Endothelial cell of umbilical vein (primary cell): ENCODE results near the gene SYCE1L.

Experiments used
- EZH2 ChIP-seq: IDR thresholded peaks from 2 replicates; pipeline ENCODE4 v1.6.1; 2012; ENCODE audit warnings: borderline replicate concordance, low read depth, mild to moderate bottlenecking, moderate library complexity, low read length, inconsistent platforms; ENCODE audit not compliant: severe bottlenecking
- FOS ChIP-seq: IDR thresholded peaks from 2 replicates; pipeline ENCODE4 v1.6.1; 2011; ENCODE audit warnings: mild to moderate bottlenecking, low read length, moderate library complexity, borderline replicate concordance; ENCODE audit not compliant: insufficient read depth
- GATA2 ChIP-seq: IDR thresholded peaks from 2 replicates; pipeline ENCODE4 v1.7.0; 2011; ENCODE audit warnings: low read depth, mild to moderate bottlenecking, moderate library complexity, mixed read lengths, low read length; ENCODE audit not compliant: insufficient read length, insufficient read depth
- JUN ChIP-seq: IDR thresholded peaks from 2 replicates; pipeline ENCODE4 v1.6.1; 2011; ENCODE audit warnings: borderline replicate concordance, low read depth; ENCODE audit not compliant: insufficient read length, insufficient read depth
- POLR2A ChIP-seq: IDR thresholded peaks from 2 replicates; pipeline ENCODE4 v1.6.1; 2012; ENCODE audit warnings: low read depth, mild to moderate bottlenecking, control low read depth, low read length
- POLR2AphosphoS5 ChIP-seq: IDR thresholded peaks from 2 replicates; pipeline ENCODE4 v1.6.1; 2012; ENCODE audit warnings: low read depth, mild to moderate bottlenecking, control low read depth, low read length, moderate library complexity; ENCODE audit not compliant: insufficient read depth
- TF ChIP-seq, protein P1 (sequence below), 2 donors: IDR thresholded peaks; 1 replicate in 1 of 2; 2 replicates in 1 of 2; pipeline ENCODE4 v1.5.1; 2011; ENCODE audit warnings: low read length in 2 of 2, mild to moderate bottlenecking in 2 of 2, moderate library complexity in 2 of 2, control low read depth in 1 of 2, inconsistent platforms in 1 of 2, low read depth in 1 of 2; ENCODE audit not compliant: insufficient read depth in 1 of 2; ENCODE audit errors: extremely low read depth in 1 of 2

DNA sequence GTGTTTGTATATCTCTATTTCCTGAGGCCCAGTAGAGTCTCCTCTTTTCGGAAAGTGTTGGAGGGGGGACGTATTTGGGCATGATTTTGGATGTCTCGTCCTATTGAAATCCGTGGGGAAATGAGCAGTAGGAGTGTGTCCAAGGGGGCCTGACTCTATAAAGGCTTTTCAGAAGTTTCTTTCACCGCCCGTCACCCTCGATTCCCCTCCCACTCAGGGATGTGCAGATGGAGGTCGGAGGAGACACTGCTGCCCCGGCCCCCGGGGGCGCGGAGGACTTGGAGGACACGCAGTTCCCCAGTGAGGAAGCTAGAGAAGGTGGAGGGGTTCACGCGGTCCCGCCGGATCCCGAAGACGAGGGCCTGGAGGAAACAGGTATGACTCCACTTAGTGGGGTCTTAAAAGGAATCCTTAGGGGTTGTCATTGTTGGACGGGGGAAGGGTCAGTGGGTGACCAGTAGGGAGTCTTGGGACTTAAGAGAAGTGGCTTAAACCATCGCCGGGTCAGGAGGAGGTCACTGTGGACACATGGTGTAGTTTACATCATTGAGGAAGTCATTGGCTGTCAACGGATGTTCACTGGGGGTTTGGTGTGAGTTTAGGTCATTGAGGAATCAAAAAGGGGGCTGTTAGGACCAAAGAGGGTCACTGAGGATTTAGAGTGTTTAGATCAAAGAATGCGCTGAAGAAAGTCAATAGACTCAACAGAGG lies 7.8 kb upstream of the SYCE1L start:
- TF ChIP-seq GATA2 (no peak), POLR2AphosphoS5 (no peak), EZH2 (no peak), FOS (no peak), JUN (no peak), POLR2A (peak; percentile 11)
- TF ChIP-seq, protein P1, sequence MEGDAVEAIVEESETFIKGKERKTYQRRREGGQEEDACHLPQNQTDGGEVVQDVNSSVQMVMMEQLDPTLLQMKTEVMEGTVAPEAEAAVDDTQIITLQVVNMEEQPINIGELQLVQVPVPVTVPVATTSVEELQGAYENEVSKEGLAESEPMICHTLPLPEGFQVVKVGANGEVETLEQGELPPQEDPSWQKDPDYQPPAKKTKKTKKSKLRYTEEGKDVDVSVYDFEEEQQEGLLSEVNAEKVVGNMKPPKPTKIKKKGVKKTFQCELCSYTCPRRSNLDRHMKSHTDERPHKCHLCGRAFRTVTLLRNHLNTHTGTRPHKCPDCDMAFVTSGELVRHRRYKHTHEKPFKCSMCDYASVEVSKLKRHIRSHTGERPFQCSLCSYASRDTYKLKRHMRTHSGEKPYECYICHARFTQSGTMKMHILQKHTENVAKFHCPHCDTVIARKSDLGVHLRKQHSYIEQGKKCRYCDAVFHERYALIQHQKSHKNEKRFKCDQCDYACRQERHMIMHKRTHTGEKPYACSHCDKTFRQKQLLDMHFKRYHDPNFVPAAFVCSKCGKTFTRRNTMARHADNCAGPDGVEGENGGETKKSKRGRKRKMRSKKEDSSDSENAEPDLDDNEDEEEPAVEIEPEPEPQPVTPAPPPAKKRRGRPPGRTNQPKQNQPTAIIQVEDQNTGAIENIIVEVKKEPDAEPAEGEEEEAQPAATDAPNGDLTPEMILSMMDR (IDR thresholded peaks at IDR 0.05; ENCODE audit: extremely low read depth in 1 of 2, insufficient read depth in 1 of 2, low read depth in 1 of 2, low read length in 2 of 2), result no peak
